AG04450 (cell line): ENCODE data around the gene PPM1E. TPM values are rescaled to one million over a fixed set of nuclear protein-coding genes. Genes with fewer than 3 reads are reported as not detected.
"Not testable (repeated sequence)": the region's sequence is repeated elsewhere in the genome, so short reads cannot be mapped to it uniquely, and the experiment has no call there.

Experiments
- CTCF ChIA-PET: fragments of 300-600, 350-600 bp; formaldehyde crosslinking; extraction: SDS; loops from one replicate; lab custom pipeline; 2022; ENCODE audit warnings: antibody characterized with exemption, inconsistent platforms; lab: Charles Lee
- POLR2A ChIA-PET: fragments of 350-600 bp; formaldehyde crosslinking; extraction: SDS; loops from one replicate; lab custom pipeline; 2021; ENCODE audit warnings: antibody characterized with exemption, inconsistent platforms; lab: Yijun Ruan, JAX
- DNase-seq: peaks from one replicate; pipeline ENCODE4 v3.0.0-alpha.2; 2011; ENCODE audit warnings: low read depth, low spot score
- H3K27ac ChIP-seq: one replicate; pipeline ENCODE4 v1.5.1; 2012; ENCODE audit warnings: low read depth, low read length, control low read depth
- H3K27me3 ChIP-seq: one replicate; pipeline ENCODE4 v1.6.0; 2012; ENCODE audit warnings: low read length; ENCODE audit not compliant: control insufficient read depth, insufficient read depth
- H3K4me3 ChIP-seq: 2 replicates; pipeline ENCODE4 v1.5.1; 2011; ENCODE audit warnings: mild to moderate bottlenecking, low read depth, low read length, control low read depth
- H3K9me3 ChIP-seq: 2 replicates; pipeline ENCODE4 v1.5.1; 2012; ENCODE audit warnings: low read length; ENCODE audit not compliant: control insufficient read depth, insufficient read depth
- polyA plus RNA-seq: library from polyadenylated mRNA; depleted of rRNA; stranded (reverse); fragments of >200 nt; gene quantifications from 2 replicates; pipeline ENCODE4 v1.2.3, GENCODE V29; 2011
- TF ChIP-seq, protein P1 (sequence below): IDR thresholded peaks from 2 replicates; pipeline ENCODE4 v1.5.1; 2011; ENCODE audit warnings: low read depth, low read length, control low read depth, inconsistent platforms

Gene PPM1E
- polyA plus RNA-seq, 1 experiment: 0.64 TPM

DNA sequence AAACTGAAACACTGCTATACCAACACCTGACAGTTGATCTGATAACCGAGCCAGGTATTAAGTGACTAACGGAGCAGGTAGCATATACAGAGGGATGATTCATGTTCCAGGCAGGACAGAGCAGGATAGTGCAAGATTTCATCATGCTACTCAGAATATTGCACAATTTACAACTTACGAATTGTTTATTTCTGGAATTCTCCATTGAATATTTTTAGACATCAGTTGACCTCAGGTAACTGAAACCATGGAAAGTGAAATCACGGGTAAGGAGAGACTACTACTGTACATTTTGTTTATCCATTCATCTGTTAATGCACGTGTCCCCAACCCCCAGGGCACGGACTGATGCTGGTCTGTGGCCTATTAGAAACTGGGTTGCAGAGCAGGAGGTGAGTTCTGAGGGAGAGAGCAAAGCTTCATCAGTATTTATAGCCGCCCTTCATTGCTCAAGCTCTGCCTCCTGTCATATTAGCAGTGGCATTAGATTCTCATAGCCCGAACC lies 14.5 kb upstream of the PPM1E start:
- Histone ChIP-seq H3K4me3 (no peak overlapping the region), H3K27me3 (no peaks in the 10 kb centered on the region), H3K27ac (peak overlapping the region; percentile 34), H3K9me3 (no peaks in the 10 kb centered on the region; the same call in 1 of the 2 replicates)
- ChIA-PET CTCF (interaction anchor here (0.7 kb wide), 1 partner anchor 11 kb away, joined by 3 read pairs; no protein-coding TSS in a partner anchor), POLR2A (no interaction called here)
- DNase-seq: peak; percentile 27
- TF ChIP-seq, protein P1, sequence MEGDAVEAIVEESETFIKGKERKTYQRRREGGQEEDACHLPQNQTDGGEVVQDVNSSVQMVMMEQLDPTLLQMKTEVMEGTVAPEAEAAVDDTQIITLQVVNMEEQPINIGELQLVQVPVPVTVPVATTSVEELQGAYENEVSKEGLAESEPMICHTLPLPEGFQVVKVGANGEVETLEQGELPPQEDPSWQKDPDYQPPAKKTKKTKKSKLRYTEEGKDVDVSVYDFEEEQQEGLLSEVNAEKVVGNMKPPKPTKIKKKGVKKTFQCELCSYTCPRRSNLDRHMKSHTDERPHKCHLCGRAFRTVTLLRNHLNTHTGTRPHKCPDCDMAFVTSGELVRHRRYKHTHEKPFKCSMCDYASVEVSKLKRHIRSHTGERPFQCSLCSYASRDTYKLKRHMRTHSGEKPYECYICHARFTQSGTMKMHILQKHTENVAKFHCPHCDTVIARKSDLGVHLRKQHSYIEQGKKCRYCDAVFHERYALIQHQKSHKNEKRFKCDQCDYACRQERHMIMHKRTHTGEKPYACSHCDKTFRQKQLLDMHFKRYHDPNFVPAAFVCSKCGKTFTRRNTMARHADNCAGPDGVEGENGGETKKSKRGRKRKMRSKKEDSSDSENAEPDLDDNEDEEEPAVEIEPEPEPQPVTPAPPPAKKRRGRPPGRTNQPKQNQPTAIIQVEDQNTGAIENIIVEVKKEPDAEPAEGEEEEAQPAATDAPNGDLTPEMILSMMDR: no peak

DNA sequence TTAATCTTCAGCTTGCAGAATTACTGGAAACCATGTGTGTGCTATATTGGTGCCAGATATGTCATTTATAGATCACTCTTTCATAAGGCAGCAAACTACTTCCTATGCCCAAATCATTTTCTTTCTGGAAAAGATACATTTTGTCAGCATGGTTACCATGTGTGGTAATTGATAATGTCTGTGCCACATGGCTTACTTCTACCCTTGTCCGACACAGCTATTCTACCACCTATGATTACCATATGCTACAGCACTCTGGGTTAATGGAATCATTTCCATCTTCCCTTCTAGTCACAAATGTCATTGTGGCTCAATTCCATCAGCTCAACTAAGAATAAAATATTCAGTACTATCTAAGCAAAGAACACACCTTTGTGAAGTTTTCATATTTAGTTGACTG lies 8.0 kb upstream of the PPM1E start:
- H3K27ac ChIP-seq: no peak overlapping the region
- no peaks in the 10 kb centered on the region for H3K9me3 ChIP-seq
- H3K27me3 ChIP-seq: no peaks in the 10 kb centered on the region
- ChIA-PET POLR2A (no interaction called here), CTCF (no interaction called here)
- TF ChIP-seq, protein P1: no peak
- no peak for DNase-seq
- H3K4me3 ChIP-seq: no peak overlapping the region

DNA sequence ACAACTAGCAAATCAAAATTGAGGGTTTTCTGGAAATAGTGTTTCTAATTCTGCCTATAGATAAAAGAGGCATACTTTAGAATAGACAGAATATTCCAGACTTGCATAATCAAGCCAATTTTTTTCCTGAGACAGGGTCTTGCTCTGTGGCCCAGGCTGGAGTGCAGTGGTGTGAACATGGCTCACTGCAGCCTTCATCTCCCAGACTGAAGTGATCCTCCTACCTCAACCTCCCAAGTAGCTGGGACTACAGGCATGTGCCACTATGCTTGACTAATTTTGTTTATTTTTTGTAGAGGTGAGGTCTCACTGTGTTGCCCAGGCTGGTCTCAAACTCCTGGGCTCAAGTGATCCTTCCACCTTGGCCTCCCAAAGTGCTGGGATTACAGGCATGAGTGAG lies 6.0 kb upstream of the PPM1E start:
- CTCF ChIA-PET: interaction anchor here (0.6 kb wide), 1 partner anchor 162 kb away, joined by 4 read pairs; no protein-coding TSS in a partner anchor
- DNase-seq, H3K27me3 ChIP-seq, POLR2A ChIA-PET, H3K4me3 ChIP-seq, H3K9me3 ChIP-seq, H3K27ac ChIP-seq: not testable (repeated sequence)

DNA sequence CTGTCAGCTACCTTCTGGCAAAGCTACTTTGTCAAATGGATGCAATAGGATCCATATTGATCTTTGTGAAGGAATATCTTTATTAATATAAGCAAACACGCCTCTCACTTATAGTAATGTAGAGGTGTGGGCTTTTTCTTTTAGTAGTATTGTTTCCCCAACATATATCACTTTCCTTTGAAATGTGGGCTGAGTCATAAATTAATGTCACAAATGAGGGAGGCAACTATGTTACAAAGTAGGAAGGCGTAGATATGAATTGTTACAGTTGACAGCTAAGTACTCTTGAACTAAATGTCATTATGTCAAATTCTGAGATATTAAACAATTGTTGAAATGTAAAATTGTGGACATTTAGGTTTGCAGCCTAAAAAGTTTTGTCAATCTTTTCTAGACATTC lies 2.6 kb upstream of the PPM1E start:
- ChIA-PET CTCF (no interaction called here), POLR2A (no interaction called here)
- TF ChIP-seq, protein P1: no peak
- no peak for DNase-seq
- Histone ChIP-seq H3K9me3 (no peaks in the 10 kb centered on the region), H3K4me3 (no peak overlapping the region), H3K27ac (no peak overlapping the region), H3K27me3 (peaks cover 25% of the 10 kb centered on the region)

DNA sequence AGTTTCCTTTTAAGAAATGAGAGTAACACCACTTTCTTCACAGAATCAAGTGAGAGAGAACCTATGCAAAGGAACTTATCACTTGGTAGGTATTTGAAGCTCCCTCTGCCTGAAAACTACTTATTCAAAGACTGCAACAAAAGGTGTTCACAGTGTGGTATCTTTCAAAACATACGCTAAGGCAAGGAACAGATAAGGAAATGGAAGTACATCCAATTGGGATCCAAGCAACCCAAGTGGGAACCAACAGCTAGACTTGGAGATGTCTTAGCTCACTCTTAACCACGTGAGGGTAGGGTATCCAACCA lies 431 bp upstream of the PPM1E start:
- ChIA-PET POLR2A (interaction anchor here (0.6 kb wide), 1 partner anchor 39 kb away, joined by 3 read pairs; no protein-coding TSS in a partner anchor), CTCF (no interaction called here)
- TF ChIP-seq, protein P1: no peak
- H3K27me3 ChIP-seq: peaks cover 28% of the 10 kb centered on the region
- DNase-seq: no peak
- peak overlapping the region; percentile 65 for H3K4me3 ChIP-seq
- H3K9me3 ChIP-seq: no peaks in the 10 kb centered on the region
- no peak overlapping the region for H3K27ac ChIP-seq
